IPS-18c (cell line): Measurements from ENCODE around the gene LRP11.
"Not testable (repeated sequence)": the region's sequence is repeated elsewhere in the genome, so short reads cannot be mapped to it uniquely, and the experiment has no call there.

Experiments used
- H3K4me3 ChIP-seq: 2 replicates; pipeline ENCODE4 v1.7.0; 2013; ENCODE audit warnings: low read depth, mild to moderate bottlenecking, low read length, moderate library complexity; ENCODE audit not compliant: insufficient read depth
- H3K9me3 ChIP-seq: one replicate; pipeline ENCODE4 v1.6.1; 2013; ENCODE audit warnings: mild to moderate bottlenecking, low read length, moderate library complexity; ENCODE audit not compliant: control insufficient read depth, insufficient read depth

LRP11 gene

GRCh38 chr6:149900620-149901443 lies 36.7 kb upstream of the LRP11 start:
- Histone ChIP-seq H3K9me3 (no peaks in the 10 kb centered on the region), H3K4me3 (no peak overlapping the region)

- H3K4me3 ChIP-seq, result no peak overlapping the region
- H3K9me3 ChIP-seq, result no peaks in the 10 kb centered on the region
These were observed 35.9 kb upstream of the LRP11 start for GRCh38 chr6:149899926-149900619.

- Histone ChIP-seq H3K4me3 (no peak overlapping the region), H3K9me3 (no peaks in the 10 kb centered on the region)
These were observed 35.3 kb upstream of the LRP11 start for GRCh38 chr6:149899486-149899885.

GRCh38 chr6:149898966-149899365 lies 34.8 kb upstream of the LRP11 start:
- no peaks in the 10 kb centered on the region for H3K9me3 ChIP-seq

GRCh38 chr6:149897855-149898744 lies 33.9 kb upstream of the LRP11 start, which contains the start of gene RAET1E:
Gene RAET1E, minus strand, starts transcription at chr6:149898113. Its CDS starts 7,212 bp downstream, at chr6:149890901.
- no peaks in the 10 kb centered on the region for H3K9me3 ChIP-seq
- no peak within 1 kb of the TSS for H3K4me3 ChIP-seq

More at GRCh38 chr6:149898966-149899365, 34.8 kb upstream of the LRP11 start:
- H3K4me3 ChIP-seq, result no peak overlapping the region

GRCh38 chr6:149897015-149897697 lies 33.0 kb upstream of the LRP11 start:
- Histone ChIP-seq H3K9me3 (no peaks in the 10 kb centered on the region), H3K4me3 (no peak overlapping the region)

- Histone ChIP-seq H3K4me3 (no peak overlapping the region), H3K9me3 (no peaks in the 10 kb centered on the region)
These were observed 32.3 kb upstream of the LRP11 start for GRCh38 chr6:149896491-149896890.

GRCh38 chr6:149895833-149896271 lies 31.7 kb upstream of the LRP11 start:
- no peaks in the 10 kb centered on the region for H3K9me3 ChIP-seq
- no peak overlapping the region for H3K4me3 ChIP-seq

- H3K9me3 ChIP-seq, result no peaks in the 10 kb centered on the region
- no peak overlapping the region for H3K4me3 ChIP-seq
These were observed 31.0 kb upstream of the LRP11 start for GRCh38 chr6:149895048-149895590.

- H3K4me3 ChIP-seq, H3K9me3 ChIP-seq: not testable (repeated sequence)
These were observed 27.7 kb upstream of the LRP11 start for GRCh38 chr6:149891864-149892263.

GRCh38 chr6:149891259-149891658 lies 27.1 kb upstream of the LRP11 start:
- Histone ChIP-seq H3K9me3 (no peaks in the 10 kb centered on the region), H3K4me3 (no peak overlapping the region)

GRCh38 chr6:149890629-149891045 lies 26.5 kb upstream of the LRP11 start:
- Histone ChIP-seq H3K9me3 (no peaks in the 10 kb centered on the region), H3K4me3 (no peak overlapping the region)

- Histone ChIP-seq H3K9me3 (no peaks in the 10 kb centered on the region), H3K4me3 (no peak overlapping the region)
These were observed 25.2 kb upstream of the LRP11 start for GRCh38 chr6:149889326-149889725.

GRCh38 chr6:149888659-149889058 lies 24.5 kb upstream of the LRP11 start:
- H3K4me3 ChIP-seq, result no peak overlapping the region
- H3K9me3 ChIP-seq, result no peaks in the 10 kb centered on the region

- Histone ChIP-seq H3K4me3 (no peak overlapping the region), H3K9me3 (no peaks in the 10 kb centered on the region)
These were observed 23.9 kb upstream of the LRP11 start for GRCh38 chr6:149888093-149888492.

- Histone ChIP-seq H3K4me3 (no peak overlapping the region), H3K9me3 (no peaks in the 10 kb centered on the region)
These were observed 23.2 kb upstream of the LRP11 start for GRCh38 chr6:149887343-149887742.

GRCh38 chr6:149885888-149886287 lies 21.7 kb upstream of the LRP11 start:
- H3K4me3 ChIP-seq, result no peak overlapping the region
- no peaks in the 10 kb centered on the region for H3K9me3 ChIP-seq
